ENCODE results near the gene SERPINA7.

DNA sequence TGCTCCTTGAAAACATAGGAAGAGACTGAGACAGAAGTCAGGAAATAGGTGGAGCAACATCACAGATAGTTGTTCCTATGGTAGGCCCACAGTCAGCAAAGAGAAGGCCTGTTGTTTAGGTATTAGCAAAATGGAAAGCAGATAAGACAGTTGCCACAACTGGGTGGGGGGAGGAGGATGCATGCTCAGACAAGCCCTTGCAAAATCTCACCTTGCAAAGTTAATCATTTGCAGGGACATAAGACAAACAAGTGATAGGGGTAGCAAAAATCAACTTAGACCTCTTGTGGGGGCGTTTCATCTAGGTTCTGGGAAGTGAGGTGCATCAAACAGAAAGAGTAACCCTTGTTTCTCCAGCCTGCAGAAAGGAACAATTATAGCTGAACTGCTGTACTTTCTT is 30.7 kb downstream of the SERPINA7 start:
- TF ChIP-seq, protein P1, sequence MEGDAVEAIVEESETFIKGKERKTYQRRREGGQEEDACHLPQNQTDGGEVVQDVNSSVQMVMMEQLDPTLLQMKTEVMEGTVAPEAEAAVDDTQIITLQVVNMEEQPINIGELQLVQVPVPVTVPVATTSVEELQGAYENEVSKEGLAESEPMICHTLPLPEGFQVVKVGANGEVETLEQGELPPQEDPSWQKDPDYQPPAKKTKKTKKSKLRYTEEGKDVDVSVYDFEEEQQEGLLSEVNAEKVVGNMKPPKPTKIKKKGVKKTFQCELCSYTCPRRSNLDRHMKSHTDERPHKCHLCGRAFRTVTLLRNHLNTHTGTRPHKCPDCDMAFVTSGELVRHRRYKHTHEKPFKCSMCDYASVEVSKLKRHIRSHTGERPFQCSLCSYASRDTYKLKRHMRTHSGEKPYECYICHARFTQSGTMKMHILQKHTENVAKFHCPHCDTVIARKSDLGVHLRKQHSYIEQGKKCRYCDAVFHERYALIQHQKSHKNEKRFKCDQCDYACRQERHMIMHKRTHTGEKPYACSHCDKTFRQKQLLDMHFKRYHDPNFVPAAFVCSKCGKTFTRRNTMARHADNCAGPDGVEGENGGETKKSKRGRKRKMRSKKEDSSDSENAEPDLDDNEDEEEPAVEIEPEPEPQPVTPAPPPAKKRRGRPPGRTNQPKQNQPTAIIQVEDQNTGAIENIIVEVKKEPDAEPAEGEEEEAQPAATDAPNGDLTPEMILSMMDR (optimal IDR thresholded peaks at IDR 0.05 in 1 of 3, IDR thresholded peaks at IDR 0.05 in 1 of 3, conservative IDR thresholded peaks at IDR 0.05 in 1 of 3; ENCODE audit: extremely low read depth in 1 of 3, insufficient read depth in 2 of 3, low read length in 3 of 3) = no peak
- no peak for TF ChIP-seq EZH2 (IDR thresholded peaks at IDR 0.05; ENCODE audit: low read length)

Measured in keratinocyte (primary cell).